B cell (primary cell): Measurements from ENCODE around the gene DESI2. TPM values are rescaled to one million over a fixed set of nuclear protein-coding genes. Genes with fewer than 3 reads are reported as not detected.

Experiments
- ATAC-seq: fragments of 200-7000 bp; cut with Tn5 transposase; one replicate; pipeline ENCODE4 v1.10.0; 2021; ENCODE audit warnings: low read depth, mild to moderate bottlenecking, moderate number of reproducible peaks, moderate library complexity
- CTCF ChIA-PET: fragments of 350-600 bp; sonication (Branson Sonifier 250); formaldehyde crosslinking; loops from one replicate; lab custom pipeline; 2021; ENCODE audit warnings: antibody characterized with exemption, inconsistent platforms; lab: Charles Lee
- POLR2A ChIA-PET: fragments of 350-600 bp; sonication (Branson Sonifier 250); formaldehyde crosslinking; loops from one replicate; lab custom pipeline; 2021; ENCODE audit warnings: antibody characterized with exemption; lab: Charles Lee
- DNase-seq: peaks from one replicate; pipeline ENCODE4 v3.0.0; 2013
- H2AFZ ChIP-seq: 2 replicates; pipeline ENCODE4 v1.6.1; 2012; ENCODE audit warnings: mild to moderate bottlenecking, low read depth, low read length; ENCODE audit not compliant: insufficient read depth, poor library complexity, severe bottlenecking
- H3K27ac ChIP-seq, 2 donors: 1 replicate in 1 of 2; 2 replicates in 1 of 2; pipeline ENCODE4 v1.5.1; 2012 to 2013; ENCODE audit warnings: low read length in 2 of 2, mild to moderate bottlenecking in 2 of 2, moderate library complexity in 1 of 2
- H3K27me3 ChIP-seq, 4 experiments: fragments of 200-600 bp in 1 of 4; sonication (generic) in 1 of 4; replicated peaks in 1 of 4; 1 replicate in 2 of 4; 2 replicates in 2 of 4; pipeline versions ENCODE4 v1.6.1 to v1.7.0; 2013 to 2016; ENCODE audit warnings: low read length in 3 of 4, mild to moderate bottlenecking in 2 of 4, mixed read lengths in 1 of 4, moderate library complexity in 1 of 4; ENCODE audit not compliant: insufficient read depth in 4 of 4, control insufficient read depth in 3 of 4; ENCODE audit errors: control extremely low read depth in 1 of 4
- H3K36me3 ChIP-seq, 2 experiments: replicated peaks in 1 of 2; 1 replicate in 1 of 2; 2 replicates in 1 of 2; pipeline versions ENCODE4 v1.6.1 to v1.7.1; 2013; ENCODE audit warnings: low read length in 1 of 2; ENCODE audit not compliant: insufficient read depth in 2 of 2, control insufficient read depth in 1 of 2; ENCODE audit errors: control extremely low read depth in 1 of 2, extremely low read depth in 1 of 2
- H3K4me1 ChIP-seq, 2 donors: fragments of 200-600 bp in 1 of 2; sonication (generic) in 1 of 2; 1 replicate in 1 of 2; 2 replicates in 1 of 2; pipeline versions ENCODE4 v1.5.1 to v1.6.1; 2013 to 2017; ENCODE audit warnings: low read length in 2 of 2; ENCODE audit not compliant: control insufficient read depth in 2 of 2, insufficient read depth in 2 of 2
- H3K4me2 ChIP-seq: replicated peaks from 2 replicates; pipeline ENCODE3; 2012; ENCODE audit warnings: mild to moderate bottlenecking, low read depth, low read length; ENCODE audit not compliant: poor library complexity, severe bottlenecking
- H3K4me3 ChIP-seq, 5 experiments: fragments of 200-600 bp in 1 of 5; sonication (generic) in 1 of 5; 1 replicate in 3 of 5; 2 replicates in 2 of 5; pipeline versions ENCODE4 v1.5.1 to v1.7.0; 2011 to 2016; ENCODE audit warnings: low read length in 4 of 5, mild to moderate bottlenecking in 4 of 5, low read depth in 2 of 5, control low read depth in 1 of 5, moderate library complexity in 1 of 5; ENCODE audit not compliant: insufficient read depth in 1 of 5; ENCODE audit errors: control extremely low read depth in 1 of 5, extremely low read depth in 1 of 5
- H3K79me2 ChIP-seq: fragments of 200-600 bp; sonication (generic); one replicate; pipeline ENCODE4 v1.6.0; 2016; ENCODE audit warnings: low read length; ENCODE audit not compliant: control insufficient read depth, insufficient read depth
- H3K9ac ChIP-seq: fragments of 200-600 bp; sonication (generic); 2 replicates; pipeline ENCODE4 v1.6.1; 2017; ENCODE audit warnings: mild to moderate bottlenecking, low read length, moderate library complexity
- H3K9me3 ChIP-seq, 3 donors: one replicate each; pipeline versions ENCODE4 v1.6.1 to v1.7.1; 2013; ENCODE audit warnings: low read length in 2 of 3; ENCODE audit not compliant: control insufficient read depth in 2 of 3, insufficient read depth in 1 of 3; ENCODE audit errors: control extremely low read depth in 1 of 3
- H4K20me1 ChIP-seq: 2 replicates; pipeline ENCODE4 v1.6.0; 2012; ENCODE audit warnings: mild to moderate bottlenecking, low read length; ENCODE audit not compliant: insufficient read depth, control insufficient read depth, poor library complexity, severe bottlenecking
- H3K27ac Mint-ChIP-seq: one replicate; pipeline ENCODE4 v1.8.0; 2021; ENCODE audit warnings: mixed read lengths
- H3K27me3 Mint-ChIP-seq: one replicate; pipeline ENCODE4 v1.8.0; 2021; ENCODE audit warnings: mixed read lengths
- H3K4me1 Mint-ChIP-seq: one replicate; pipeline ENCODE4 v1.8.0; 2021; ENCODE audit warnings: mixed read lengths
- H3K4me3 Mint-ChIP-seq: one replicate; pipeline ENCODE4 v1.8.0; 2021; ENCODE audit warnings: mixed read lengths
- H3K9me3 Mint-ChIP-seq: one replicate; pipeline ENCODE4 v1.8.0; 2022; ENCODE audit warnings: mixed read lengths; ENCODE audit not compliant: insufficient read depth
- CTCF ChIP-seq: fragments of 200-600 bp; IDR thresholded peaks from one replicate; pipeline ENCODE4 v1.8.0; 2022; ENCODE audit warnings: antibody characterized with exemption, mild to moderate bottlenecking
- EZH2 ChIP-seq: IDR thresholded peaks from 2 replicates; pipeline ENCODE4 v1.6.1; 2012; ENCODE audit warnings: borderline replicate concordance, low read depth, mild to moderate bottlenecking, moderate library complexity, low read length; ENCODE audit not compliant: insufficient read depth, poor library complexity, severe bottlenecking
- WGBS: methylation state at CpG from one replicate; pipeline ENCODE4 v1.1.5; 2013; ENCODE audit warnings: missing lambda C conversion rate; ENCODE audit not compliant: insufficient coverage; 5-methylcytosine and 5-hydroxymethylcytosine counted together
- intact Hi-C: fragments of 100-400 bp; cut with micrococcal nuclease; formaldehyde crosslinking; loops from one replicate; pipeline ENCODE4 v1.10.0; 2022
- polyA plus RNA-seq: library from polyadenylated mRNA; depleted of rRNA; stranded (reverse); fragments of >200 nt; gene quantifications from 2 replicates; pipeline ENCODE4 v1.2.3, GENCODE V29; 2012
- total RNA-seq, 2 donors: library from RNA; stranded (reverse); fragments of 120-200 nt in 1 of 2; gene quantifications; 1 replicate in 1 of 2; 2 replicates in 1 of 2; pipeline versions ENCODE4 v1.2.3 to v1.2.4, GENCODE V29; 2013 to 2022

Gene DESI2
- total and polyA plus RNA-seq, 2 donors (not counting 1 experiment from before 2014, with no cell fraction given) = 9.3 to 25.2 TPM

- no peaks in the 10 kb centered on the region for H3K9me3 ChIP-seq
- intact Hi-C loops = no loop called here
- H3K36me3 ChIP-seq = no peaks in the 10 kb centered on the region
- H4K20me1 ChIP-seq = no peaks in the 10 kb centered on the region
- TF ChIP-seq CTCF (no peak), EZH2 (no peak)
- no peaks in the 10 kb centered on the region for H3K9me3 Mint-ChIP-seq
- no peak overlapping the region for H3K4me2 ChIP-seq
- ATAC-seq (no peak), DNase-seq (no peak)
- no peaks in the 10 kb centered on the region for H3K4me1 ChIP-seq
- no peaks in the 10 kb centered on the region for H3K27me3 Mint-ChIP-seq
- H3K9ac ChIP-seq = no peak overlapping the region
- no peak overlapping the region for H3K27ac ChIP-seq
- CTCF ChIA-PET = interaction anchor here (0.7 kb wide), 1 partner anchor 22 kb away, joined by 3 read pairs; no protein-coding TSS in a partner anchor
- POLR2A ChIA-PET = no interaction called here
- H3K27me3 ChIP-seq = no peaks in the 10 kb centered on the region
- H3K4me3 ChIP-seq = no peak overlapping the region
- 95% methylated on average over 10 of the region's 13 CpGs for WGBS
- H3K79me2 ChIP-seq = no peaks in the 10 kb centered on the region
- H3K4me3 Mint-ChIP-seq = no peak overlapping the region
- H3K27ac Mint-ChIP-seq = no peak overlapping the region
- no peak overlapping the region for H2AFZ ChIP-seq
- H3K4me1 Mint-ChIP-seq = no peaks in the 10 kb centered on the region
Measured at GRCh38 chr1:244751271-244751895, 98.5 kb downstream of the DESI2 start.

- Histone ChIP-seq H3K4me1 (no peaks in the 10 kb centered on the region), H3K27me3 (no peaks in the 10 kb centered on the region)
- H3K9me3 Mint-ChIP-seq = no peaks in the 10 kb centered on the region
Measured at GRCh38 chr1:244755673-244756072, 102.7 kb downstream of the DESI2 start.

More at GRCh38 chr1:244755673-244756072, 102.7 kb downstream of the DESI2 start:
- Histone ChIP-seq H4K20me1 (no peaks in the 10 kb centered on the region), H3K27ac (no peak overlapping the region), H3K4me3 (no peak overlapping the region), H3K36me3 (no peaks in the 10 kb centered on the region), H2AFZ (no peak overlapping the region), H3K4me2 (no peak overlapping the region), H3K9ac (no peak overlapping the region), H3K9me3 (no peaks in the 10 kb centered on the region), H3K79me2 (no peaks in the 10 kb centered on the region)
- ATAC-seq (no peak), DNase-seq (no peak)
- no peak overlapping the region for H3K4me3 Mint-ChIP-seq
- POLR2A ChIA-PET = no interaction called here
- intact Hi-C loops = no loop called here
- 97% methylated on average over 5 of the region's 7 CpGs for WGBS
- no peak for TF ChIP-seq CTCF
- TF ChIP-seq EZH2 = no peak
- CTCF ChIA-PET = no interaction called here
- H3K4me1 Mint-ChIP-seq = no peaks in the 10 kb centered on the region
- no peak overlapping the region for H3K27ac Mint-ChIP-seq
- H3K27me3 Mint-ChIP-seq = no peaks in the 10 kb centered on the region
